ENCODE data around the gene KLHL40. TPM values are rescaled to one million over a fixed set of nuclear protein-coding genes. Genes with fewer than 3 reads are reported as not detected.

KLHL40 gene
- polyA plus RNA-seq, 1 donor from 2014 or later: not detected

DNA sequence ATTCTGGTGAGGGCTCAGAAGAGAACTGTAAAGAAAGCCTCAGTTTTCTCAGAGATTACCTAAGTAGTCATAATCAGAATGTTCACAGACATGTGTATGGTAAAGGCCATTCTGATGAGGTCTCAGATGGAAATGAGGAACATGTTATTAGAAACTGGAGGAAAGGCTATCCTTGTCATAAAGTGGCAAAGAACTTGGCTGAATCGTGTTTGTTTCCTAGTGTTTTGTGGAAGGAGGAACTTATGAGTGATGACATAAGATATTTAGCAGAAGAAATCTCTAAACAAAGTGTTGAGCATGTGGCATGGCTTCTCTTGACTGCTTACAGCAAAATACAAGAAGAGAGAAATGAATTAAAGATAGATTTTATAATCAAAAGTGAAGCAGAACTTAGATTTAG lies 12.8 kb upstream of the KLHL40 start:
- no peaks in the 10 kb centered on the region for H3K79me2 ChIP-seq (replicated peaks; ENCODE audit: insufficient read depth, low read length)
- H3K27ac ChIP-seq (ENCODE audit: low read length): no peak overlapping the region
- TF ChIP-seq, protein P1, sequence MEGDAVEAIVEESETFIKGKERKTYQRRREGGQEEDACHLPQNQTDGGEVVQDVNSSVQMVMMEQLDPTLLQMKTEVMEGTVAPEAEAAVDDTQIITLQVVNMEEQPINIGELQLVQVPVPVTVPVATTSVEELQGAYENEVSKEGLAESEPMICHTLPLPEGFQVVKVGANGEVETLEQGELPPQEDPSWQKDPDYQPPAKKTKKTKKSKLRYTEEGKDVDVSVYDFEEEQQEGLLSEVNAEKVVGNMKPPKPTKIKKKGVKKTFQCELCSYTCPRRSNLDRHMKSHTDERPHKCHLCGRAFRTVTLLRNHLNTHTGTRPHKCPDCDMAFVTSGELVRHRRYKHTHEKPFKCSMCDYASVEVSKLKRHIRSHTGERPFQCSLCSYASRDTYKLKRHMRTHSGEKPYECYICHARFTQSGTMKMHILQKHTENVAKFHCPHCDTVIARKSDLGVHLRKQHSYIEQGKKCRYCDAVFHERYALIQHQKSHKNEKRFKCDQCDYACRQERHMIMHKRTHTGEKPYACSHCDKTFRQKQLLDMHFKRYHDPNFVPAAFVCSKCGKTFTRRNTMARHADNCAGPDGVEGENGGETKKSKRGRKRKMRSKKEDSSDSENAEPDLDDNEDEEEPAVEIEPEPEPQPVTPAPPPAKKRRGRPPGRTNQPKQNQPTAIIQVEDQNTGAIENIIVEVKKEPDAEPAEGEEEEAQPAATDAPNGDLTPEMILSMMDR (IDR thresholded peaks at IDR 0.05; ENCODE audit: poor library complexity, severe bottlenecking): no peak
- TF ChIP-seq EZH2 (IDR thresholded peaks at IDR 0.05; ENCODE audit: borderline replicate concordance, insufficient read depth, low read length, poor library complexity, severe bottlenecking) (no peak), MXI1 (conservative IDR thresholded peaks at IDR 0.05; ENCODE audit: poor library complexity, severe bottlenecking) (no peak), SMC3 (conservative IDR thresholded peaks at IDR 0.05; ENCODE audit: poor library complexity) (no peak), RAD21 (conservative IDR thresholded peaks at IDR 0.05) (no peak), POLR2AphosphoS5 (IDR thresholded peaks at IDR 0.05) (no peak), TAF1 (IDR thresholded peaks at IDR 0.05; ENCODE audit: low read depth) (no peak), EP300 (conservative IDR thresholded peaks at IDR 0.05; ENCODE audit: poor library complexity, severe bottlenecking) (no peak)
- TF ChIP-seq, protein P2, sequence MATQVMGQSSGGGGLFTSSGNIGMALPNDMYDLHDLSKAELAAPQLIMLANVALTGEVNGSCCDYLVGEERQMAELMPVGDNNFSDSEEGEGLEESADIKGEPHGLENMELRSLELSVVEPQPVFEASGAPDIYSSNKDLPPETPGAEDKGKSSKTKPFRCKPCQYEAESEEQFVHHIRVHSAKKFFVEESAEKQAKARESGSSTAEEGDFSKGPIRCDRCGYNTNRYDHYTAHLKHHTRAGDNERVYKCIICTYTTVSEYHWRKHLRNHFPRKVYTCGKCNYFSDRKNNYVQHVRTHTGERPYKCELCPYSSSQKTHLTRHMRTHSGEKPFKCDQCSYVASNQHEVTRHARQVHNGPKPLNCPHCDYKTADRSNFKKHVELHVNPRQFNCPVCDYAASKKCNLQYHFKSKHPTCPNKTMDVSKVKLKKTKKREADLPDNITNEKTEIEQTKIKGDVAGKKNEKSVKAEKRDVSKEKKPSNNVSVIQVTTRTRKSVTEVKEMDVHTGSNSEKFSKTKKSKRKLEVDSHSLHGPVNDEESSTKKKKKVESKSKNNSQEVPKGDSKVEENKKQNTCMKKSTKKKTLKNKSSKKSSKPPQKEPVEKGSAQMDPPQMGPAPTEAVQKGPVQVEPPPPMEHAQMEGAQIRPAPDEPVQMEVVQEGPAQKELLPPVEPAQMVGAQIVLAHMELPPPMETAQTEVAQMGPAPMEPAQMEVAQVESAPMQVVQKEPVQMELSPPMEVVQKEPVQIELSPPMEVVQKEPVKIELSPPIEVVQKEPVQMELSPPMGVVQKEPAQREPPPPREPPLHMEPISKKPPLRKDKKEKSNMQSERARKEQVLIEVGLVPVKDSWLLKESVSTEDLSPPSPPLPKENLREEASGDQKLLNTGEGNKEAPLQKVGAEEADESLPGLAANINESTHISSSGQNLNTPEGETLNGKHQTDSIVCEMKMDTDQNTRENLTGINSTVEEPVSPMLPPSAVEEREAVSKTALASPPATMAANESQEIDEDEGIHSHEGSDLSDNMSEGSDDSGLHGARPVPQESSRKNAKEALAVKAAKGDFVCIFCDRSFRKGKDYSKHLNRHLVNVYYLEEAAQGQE (IDR thresholded peaks at IDR 0.05; ENCODE audit: borderline replicate concordance): no peak
- H3K9ac ChIP-seq (ENCODE audit: low read length): no peak overlapping the region
- no peaks in the 10 kb centered on the region for H3K36me3 ChIP-seq (ENCODE audit: insufficient read depth, low read length)
- no peaks in the 10 kb centered on the region for H3K9me2 ChIP-seq (ENCODE audit: insufficient read depth, low read length)
- no peaks in the 10 kb centered on the region for H4K20me1 ChIP-seq (ENCODE audit: insufficient read depth)
- no peak overlapping the region for H3K4me3 ChIP-seq (ENCODE audit: low read length)
- H3F3A ChIP-seq (ENCODE audit: insufficient read depth, low read length, poor library complexity, severe bottlenecking): no peaks in the 10 kb centered on the region
- H3K9me3 ChIP-seq (ENCODE audit: low read length): no peaks in the 10 kb centered on the region
- H3K4me2 ChIP-seq (ENCODE audit: low read length): no peak overlapping the region
- H2AFZ ChIP-seq (ENCODE audit: low read depth, low read length): no peak overlapping the region
- H3K27me3 ChIP-seq (ENCODE audit: insufficient read depth, low read depth, low read length): no peaks in the 10 kb centered on the region

DNA sequence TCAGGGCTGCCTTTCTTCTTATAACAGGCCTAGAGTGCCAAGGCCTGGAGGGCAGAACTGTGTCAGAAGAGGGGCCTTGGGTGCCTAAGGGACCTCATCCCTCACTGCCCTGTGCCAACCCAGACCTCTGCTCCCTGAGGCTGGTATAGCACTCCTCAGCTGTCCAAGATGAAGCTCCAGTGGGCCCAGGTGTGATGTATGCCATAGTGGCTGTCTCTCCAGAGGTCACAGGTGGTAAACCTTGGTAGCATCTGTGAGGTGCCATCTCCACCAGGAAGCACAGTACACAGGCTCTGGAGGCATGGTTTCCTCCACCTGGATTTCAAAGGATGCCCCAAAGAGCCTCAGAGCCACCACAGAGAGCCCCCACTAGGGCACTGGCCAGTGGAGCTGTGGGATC lies 12.3 kb upstream of the KLHL40 start:
- Histone ChIP-seq H3K4me2 (ENCODE audit: low read length) (no peak overlapping the region), H3K79me2 (replicated peaks; ENCODE audit: insufficient read depth, low read length) (no peaks in the 10 kb centered on the region), H3K9me3 (ENCODE audit: low read length) (no peaks in the 10 kb centered on the region), H4K20me1 (ENCODE audit: insufficient read depth) (no peaks in the 10 kb centered on the region), H3K27ac (ENCODE audit: low read length) (no peak overlapping the region), H3K9me2 (ENCODE audit: insufficient read depth, low read length) (no peaks in the 10 kb centered on the region), H3K4me3 (ENCODE audit: low read length) (no peak overlapping the region), H3F3A (ENCODE audit: insufficient read depth, low read length, poor library complexity, severe bottlenecking) (no peaks in the 10 kb centered on the region), H3K36me3 (ENCODE audit: insufficient read depth, low read length) (no peaks in the 10 kb centered on the region), H2AFZ (ENCODE audit: low read depth, low read length) (no peak overlapping the region), H3K9ac (ENCODE audit: low read length) (no peak overlapping the region), H3K27me3 (ENCODE audit: insufficient read depth, low read depth, low read length) (no peaks in the 10 kb centered on the region)
- TF ChIP-seq TAF1 (IDR thresholded peaks at IDR 0.05; ENCODE audit: low read depth) (no peak), MXI1 (conservative IDR thresholded peaks at IDR 0.05; ENCODE audit: poor library complexity, severe bottlenecking) (no peak), EP300 (conservative IDR thresholded peaks at IDR 0.05; ENCODE audit: poor library complexity, severe bottlenecking) (no peak), RAD21 (conservative IDR thresholded peaks at IDR 0.05) (no peak), POLR2AphosphoS5 (IDR thresholded peaks at IDR 0.05) (no peak), EZH2 (IDR thresholded peaks at IDR 0.05; ENCODE audit: borderline replicate concordance, insufficient read depth, low read length, poor library complexity, severe bottlenecking) (no peak), SMC3 (conservative IDR thresholded peaks at IDR 0.05; ENCODE audit: poor library complexity) (no peak)
- TF ChIP-seq, protein P2 (IDR thresholded peaks at IDR 0.05; ENCODE audit: borderline replicate concordance): no peak
- TF ChIP-seq, protein P1 (IDR thresholded peaks at IDR 0.05; ENCODE audit: poor library complexity, severe bottlenecking): no peak
